WTC11 (cell line): ENCODE data around the gene HOMER1. TPM values are rescaled to one million over a fixed set of nuclear protein-coding genes. Genes with fewer than 3 reads are reported as not detected.

ENCODE experiments used
- AFF4 ChIP-seq: sonication (generic); formaldehyde crosslinking; IDR thresholded peaks from 2 replicates; pipeline ENCODE4 v1.8.1; 2023; ENCODE audit warnings: mild to moderate bottlenecking, missing genetic modification reagents, borderline replicate concordance
- ATF6 ChIP-seq: sonication (generic); formaldehyde crosslinking; IDR thresholded peaks from 2 replicates; pipeline ENCODE4 v1.8.1; 2023; ENCODE audit warnings: mild to moderate bottlenecking, missing genetic modification reagents
- CREB1 ChIP-seq: sonication (generic); formaldehyde crosslinking; IDR thresholded peaks from 2 replicates; pipeline ENCODE4 v1.8.0; 2023; ENCODE audit warnings: mild to moderate bottlenecking, missing genetic modification reagents
- NR2C2 ChIP-seq: sonication (generic); formaldehyde crosslinking; IDR thresholded peaks from 2 replicates; pipeline ENCODE4 v1.8.0; 2022; ENCODE audit warnings: mild to moderate bottlenecking, missing genetic modification reagents
- PREB ChIP-seq: sonication (generic); formaldehyde crosslinking; IDR thresholded peaks from 2 replicates; pipeline ENCODE4 v1.8.1; 2022; ENCODE audit warnings: mild to moderate bottlenecking, missing genetic modification reagents, moderate library complexity, borderline replicate concordance
- RORB ChIP-seq: fragments of 250-450 bp; sonication (Bioruptor Pico); IDR thresholded peaks from 2 replicates; pipeline ENCODE4 v1.9.0; 2021; ENCODE audit warnings: mild to moderate bottlenecking
- TCF7 ChIP-seq: sonication (generic); formaldehyde crosslinking; IDR thresholded peaks from 2 replicates; pipeline ENCODE4 v1.8.0; 2022; ENCODE audit warnings: mild to moderate bottlenecking, low read depth, missing genetic modification reagents, moderate library complexity
- ZBTB43 ChIP-seq: sonication (generic); formaldehyde crosslinking; IDR thresholded peaks from 2 replicates; pipeline ENCODE4 v1.8.1; 2023; ENCODE audit warnings: mild to moderate bottlenecking, missing genetic modification reagents
- ZNF281 ChIP-seq: sonication (generic); formaldehyde crosslinking; IDR thresholded peaks from 2 replicates; pipeline ENCODE4 v1.8.0; 2023; ENCODE audit warnings: mild to moderate bottlenecking, missing genetic modification reagents
- total RNA-seq: library from RNA; stranded (reverse); gene quantifications from 3 replicates; pipeline ENCODE4 v1.2.3, GENCODE V29; 2021
- TF ChIP-seq, protein P1 (sequence below): sonication (generic); formaldehyde crosslinking; IDR thresholded peaks from 2 replicates; pipeline ENCODE4 v1.8.0; 2023; ENCODE audit warnings: missing genetic modification reagents, mild to moderate bottlenecking, borderline replicate concordance
- TF ChIP-seq, protein P2 (sequence below): sonication (generic); formaldehyde crosslinking; conservative IDR thresholded peaks from 2 replicates; pipeline ENCODE4 v1.8.1; 2023; ENCODE audit warnings: mild to moderate bottlenecking, low read depth, missing genetic modification reagents, moderate library complexity

HOMER1 gene
- total RNA-seq, 1 experiment from 2014 or later = 37.6 TPM

- no peak for TF ChIP-seq CREB1 (CRISPR knock-in tag)
- TF ChIP-seq ZNF281 = no peak
- no peak for TF ChIP-seq AFF4 (CRISPR knock-in tag)
- no peak for TF ChIP-seq TCF7 (CRISPR knock-in tag)
- TF ChIP-seq, protein P1, sequence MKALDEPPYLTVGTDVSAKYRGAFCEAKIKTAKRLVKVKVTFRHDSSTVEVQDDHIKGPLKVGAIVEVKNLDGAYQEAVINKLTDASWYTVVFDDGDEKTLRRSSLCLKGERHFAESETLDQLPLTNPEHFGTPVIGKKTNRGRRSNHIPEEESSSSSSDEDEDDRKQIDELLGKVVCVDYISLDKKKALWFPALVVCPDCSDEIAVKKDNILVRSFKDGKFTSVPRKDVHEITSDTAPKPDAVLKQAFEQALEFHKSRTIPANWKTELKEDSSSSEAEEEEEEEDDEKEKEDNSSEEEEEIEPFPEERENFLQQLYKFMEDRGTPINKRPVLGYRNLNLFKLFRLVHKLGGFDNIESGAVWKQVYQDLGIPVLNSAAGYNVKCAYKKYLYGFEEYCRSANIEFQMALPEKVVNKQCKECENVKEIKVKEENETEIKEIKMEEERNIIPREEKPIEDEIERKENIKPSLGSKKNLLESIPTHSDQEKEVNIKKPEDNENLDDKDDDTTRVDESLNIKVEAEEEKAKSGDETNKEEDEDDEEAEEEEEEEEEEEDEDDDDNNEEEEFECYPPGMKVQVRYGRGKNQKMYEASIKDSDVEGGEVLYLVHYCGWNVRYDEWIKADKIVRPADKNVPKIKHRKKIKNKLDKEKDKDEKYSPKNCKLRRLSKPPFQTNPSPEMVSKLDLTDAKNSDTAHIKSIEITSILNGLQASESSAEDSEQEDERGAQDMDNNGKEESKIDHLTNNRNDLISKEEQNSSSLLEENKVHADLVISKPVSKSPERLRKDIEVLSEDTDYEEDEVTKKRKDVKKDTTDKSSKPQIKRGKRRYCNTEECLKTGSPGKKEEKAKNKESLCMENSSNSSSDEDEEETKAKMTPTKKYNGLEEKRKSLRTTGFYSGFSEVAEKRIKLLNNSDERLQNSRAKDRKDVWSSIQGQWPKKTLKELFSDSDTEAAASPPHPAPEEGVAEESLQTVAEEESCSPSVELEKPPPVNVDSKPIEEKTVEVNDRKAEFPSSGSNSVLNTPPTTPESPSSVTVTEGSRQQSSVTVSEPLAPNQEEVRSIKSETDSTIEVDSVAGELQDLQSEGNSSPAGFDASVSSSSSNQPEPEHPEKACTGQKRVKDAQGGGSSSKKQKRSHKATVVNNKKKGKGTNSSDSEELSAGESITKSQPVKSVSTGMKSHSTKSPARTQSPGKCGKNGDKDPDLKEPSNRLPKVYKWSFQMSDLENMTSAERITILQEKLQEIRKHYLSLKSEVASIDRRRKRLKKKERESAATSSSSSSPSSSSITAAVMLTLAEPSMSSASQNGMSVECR (CRISPR knock-in tag) = no peak
- no peak for TF ChIP-seq NR2C2 (CRISPR knock-in tag)
- no peak for TF ChIP-seq PREB (CRISPR knock-in tag)
- TF ChIP-seq RORB = no peak
- TF ChIP-seq ATF6 (CRISPR knock-in tag) = no peak
- TF ChIP-seq, protein P2, sequence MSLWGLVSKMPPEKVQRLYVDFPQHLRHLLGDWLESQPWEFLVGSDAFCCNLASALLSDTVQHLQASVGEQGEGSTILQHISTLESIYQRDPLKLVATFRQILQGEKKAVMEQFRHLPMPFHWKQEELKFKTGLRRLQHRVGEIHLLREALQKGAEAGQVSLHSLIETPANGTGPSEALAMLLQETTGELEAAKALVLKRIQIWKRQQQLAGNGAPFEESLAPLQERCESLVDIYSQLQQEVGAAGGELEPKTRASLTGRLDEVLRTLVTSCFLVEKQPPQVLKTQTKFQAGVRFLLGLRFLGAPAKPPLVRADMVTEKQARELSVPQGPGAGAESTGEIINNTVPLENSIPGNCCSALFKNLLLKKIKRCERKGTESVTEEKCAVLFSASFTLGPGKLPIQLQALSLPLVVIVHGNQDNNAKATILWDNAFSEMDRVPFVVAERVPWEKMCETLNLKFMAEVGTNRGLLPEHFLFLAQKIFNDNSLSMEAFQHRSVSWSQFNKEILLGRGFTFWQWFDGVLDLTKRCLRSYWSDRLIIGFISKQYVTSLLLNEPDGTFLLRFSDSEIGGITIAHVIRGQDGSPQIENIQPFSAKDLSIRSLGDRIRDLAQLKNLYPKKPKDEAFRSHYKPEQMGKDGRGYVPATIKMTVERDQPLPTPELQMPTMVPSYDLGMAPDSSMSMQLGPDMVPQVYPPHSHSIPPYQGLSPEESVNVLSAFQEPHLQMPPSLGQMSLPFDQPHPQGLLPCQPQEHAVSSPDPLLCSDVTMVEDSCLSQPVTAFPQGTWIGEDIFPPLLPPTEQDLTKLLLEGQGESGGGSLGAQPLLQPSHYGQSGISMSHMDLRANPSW (CRISPR knock-in tag) = no peak
- TF ChIP-seq ZBTB43 (CRISPR knock-in tag) = no peak
- TF ChIP-seq, all 79 proteins: peak for 0
Measured at GRCh38 chr5:79508794-79509193, 5.1 kb downstream of the HOMER1 start (continued).
